ENCODE results near the gene SPAG8. TPM values are rescaled to one million over a fixed set of nuclear protein-coding genes. Genes with fewer than 3 reads are reported as not detected.

Gene SPAG8
- total RNA-seq, 3 donors from 2014 or later: 1.1 to 2.2 (median 1.3) TPM

GRCh38 chr9:35774907-35775635, 37.0 kb downstream of the SPAG8 start:
- Histone ChIP-seq H3K4me3 (no peak overlapping the region), H3K9me3 (no peaks in the 10 kb centered on the region), H3K27me3 (no peaks in the 10 kb centered on the region), H3K4me1 (peaks cover 0 to 15% of the 10 kb centered on the region in 2 donors), H3K36me3 (no peaks in the 10 kb centered on the region), H3K27ac (no peak overlapping the region)
- DNase-seq (ENCODE audit: low spot score in 2 of 2): no peak
- no peak for TF ChIP-seq POLR2AphosphoS5 (IDR thresholded peaks at IDR 0.05)
- TF ChIP-seq CTCF (IDR thresholded peaks at IDR 0.05): no peak
- TF ChIP-seq POLR2A (IDR thresholded peaks at IDR 0.05): no peak
- intact Hi-C loops (cut with DNase I; ENCODE audit: low total_unique reads): no loop called here

GRCh38 chr9:35771943-35772342, 40.1 kb downstream of the SPAG8 start:
- TF ChIP-seq POLR2AphosphoS5 (IDR thresholded peaks at IDR 0.05) (no peak), POLR2A (IDR thresholded peaks at IDR 0.05) (no peak), CTCF (IDR thresholded peaks at IDR 0.05) (no peak)
- no peak for DNase-seq (ENCODE audit: low spot score in 2 of 2)
- H3K36me3 ChIP-seq: no peaks in the 10 kb centered on the region
- no peak overlapping the region for H3K4me3 ChIP-seq
- intact Hi-C loops (cut with DNase I; ENCODE audit: low total_unique reads): no loop called here
- no peaks in the 10 kb centered on the region for H3K27me3 ChIP-seq
- no peaks in the 10 kb centered on the region for H3K9me3 ChIP-seq
- peak overlapping the region in 1 of 2 donors; percentile 58 for H3K27ac ChIP-seq
- peaks cover 0 to 15% of the 10 kb centered on the region in 2 donors for H3K4me1 ChIP-seq

- Histone ChIP-seq H3K36me3 (no peaks in the 10 kb centered on the region), H3K4me1 (peaks cover 0 to 15% of the 10 kb centered on the region in 2 donors), H3K27ac (peak overlapping the region; percentile 58 to 64), H3K4me3 (peak overlapping the region in 1 of 3 donors; percentile 35), H3K27me3 (no peaks in the 10 kb centered on the region), H3K9me3 (no peaks in the 10 kb centered on the region)
- no peak for DNase-seq (ENCODE audit: low spot score in 2 of 2)
- TF ChIP-seq POLR2AphosphoS5 (IDR thresholded peaks at IDR 0.05) (no peak), CTCF (IDR thresholded peaks at IDR 0.05) (no peak), POLR2A (IDR thresholded peaks at IDR 0.05) (no peak)
- intact Hi-C loops (cut with DNase I; ENCODE audit: low total_unique reads): no loop called here
These were observed 40.5 kb downstream of the SPAG8 start for GRCh38 chr9:35771534-35771933.

GRCh38 chr9:35771075-35771433, 41.0 kb downstream of the SPAG8 start:
- intact Hi-C loops (cut with DNase I; ENCODE audit: low total_unique reads): no loop called here
- peak in 1 of 2 donors; percentile 53 for DNase-seq (ENCODE audit: low spot score in 2 of 2)
- H3K27ac ChIP-seq: peak overlapping the region; percentile 58 to 64

More at GRCh38 chr9:35771075-35771433, 41.0 kb downstream of the SPAG8 start:
- TF ChIP-seq POLR2AphosphoS5 (IDR thresholded peaks at IDR 0.05) (no peak), CTCF (IDR thresholded peaks at IDR 0.05) (no peak), POLR2A (IDR thresholded peaks at IDR 0.05) (no peak)
- Histone ChIP-seq H3K36me3 (no peaks in the 10 kb centered on the region), H3K4me3 (peak overlapping the region in 1 of 3 donors; percentile 35), H3K9me3 (no peaks in the 10 kb centered on the region), H3K4me1 (peaks cover 0 to 15% of the 10 kb centered on the region in 2 donors), H3K27me3 (no peaks in the 10 kb centered on the region)

Data from breast epithelium (tissue), 4 donors.